NCI-H69 (cell line): ENCODE data around the gene LAYN.

Experiments used
- DNase-seq: peaks from one replicate; lab custom pipeline; 2025; lab: John Stamatoyannopoulos, UW

Gene LAYN

GRCh38 chr11:111531687-111532364 lies 8.7 kb upstream of the LAYN start:
- DNase-seq = peak; percentile 37

- DNase-seq = no peak
Observed at GRCh38 chr11:111532365-111532709, 8.2 kb upstream of the LAYN start.

- no peak for DNase-seq
Observed at GRCh38 chr11:111535281-111535680, 5.2 kb upstream of the LAYN start.

GRCh38 chr11:111537336-111537860 lies 3.1 kb upstream of the LAYN start:
- no peak for DNase-seq

- no peak for DNase-seq
Observed at GRCh38 chr11:111538407-111539114, 2.0 kb upstream of the LAYN start.

DNA sequence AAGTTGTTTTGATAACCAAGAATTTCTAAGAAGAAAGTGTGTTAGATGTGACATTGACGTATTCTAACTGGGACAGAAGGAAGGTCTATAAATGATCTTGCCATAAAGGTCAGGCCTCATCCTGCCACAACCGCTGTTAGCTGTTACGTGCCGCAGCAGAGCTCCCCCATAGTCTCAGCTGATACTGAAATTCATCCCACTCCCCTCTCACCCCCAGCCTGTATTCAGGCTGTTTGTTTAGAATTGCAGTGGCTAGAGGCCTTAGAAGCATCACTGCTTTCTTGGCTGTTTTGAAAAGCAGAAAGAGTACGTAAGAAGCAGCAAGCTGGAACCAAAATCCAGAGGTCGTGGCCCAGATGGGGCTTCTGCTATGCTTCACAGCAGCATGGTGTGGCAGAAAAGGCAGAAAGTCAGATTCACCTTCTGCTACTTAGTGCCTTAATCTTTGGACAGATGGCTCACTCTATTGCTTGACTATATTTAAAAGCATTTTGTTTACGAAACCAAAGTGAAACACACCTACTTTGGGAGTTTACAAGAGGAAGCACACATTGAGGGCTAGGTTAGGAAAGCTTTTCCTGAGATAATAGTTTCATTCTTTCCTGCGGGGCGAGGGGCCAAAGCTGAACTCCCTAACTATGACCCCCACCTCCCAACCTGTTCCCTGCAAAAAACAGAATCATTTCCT lies 950 bp upstream of the LAYN start:
- DNase-seq = peak; percentile 41

DNA sequence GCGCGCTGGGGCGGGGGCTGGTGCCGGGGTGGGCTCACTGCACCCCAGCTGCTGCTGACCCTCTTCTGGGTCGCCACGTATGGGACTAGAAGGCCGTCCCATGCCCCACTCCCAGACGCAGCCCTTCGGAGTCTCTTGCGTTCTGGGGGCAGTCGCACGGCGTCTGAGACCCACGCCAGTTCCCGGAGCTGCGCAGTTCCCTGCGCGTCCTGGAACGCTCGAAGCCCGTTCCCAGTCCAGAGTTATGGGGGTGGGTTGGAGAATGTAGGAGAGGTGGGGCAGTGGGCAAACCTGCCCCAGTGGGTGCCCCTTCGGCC lies 375 bp downstream of the LAYN start:
- peak; percentile 53 for DNase-seq

- DNase-seq = peak; percentile 60
Observed at GRCh38 chr11:111541254-111542061, 938 bp downstream of the LAYN start.

DNA sequence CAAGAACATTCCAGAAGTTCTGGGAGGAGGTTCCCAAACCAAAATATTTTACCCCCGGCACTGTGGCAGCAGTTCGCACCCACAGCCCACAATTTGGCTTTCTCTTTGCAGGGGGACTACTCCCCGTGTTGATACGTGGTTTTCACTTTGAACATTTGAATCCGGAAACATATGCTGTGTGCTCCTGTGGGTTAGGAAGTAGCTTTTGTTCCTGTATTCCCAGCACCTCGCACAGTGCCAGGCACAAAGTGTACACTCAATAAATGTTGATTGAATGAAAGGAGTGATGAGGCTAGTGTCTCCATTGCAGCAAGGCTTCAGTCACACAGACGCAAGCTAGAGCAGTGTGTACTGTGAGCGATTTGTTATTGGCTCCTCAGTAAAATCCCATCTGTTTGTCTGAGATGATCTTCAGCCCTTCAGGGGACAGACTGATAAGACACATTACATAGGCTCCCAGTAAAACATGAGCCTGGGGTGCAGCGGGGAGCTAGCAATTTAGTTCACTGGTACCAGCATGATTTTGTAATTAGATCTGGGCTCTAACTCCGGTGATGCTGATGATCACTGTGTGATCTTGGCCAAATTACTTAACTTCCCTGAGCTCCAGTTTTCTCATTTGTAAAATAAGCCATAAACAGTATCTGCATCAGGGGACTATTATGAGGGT lies 2.2 kb downstream of the LAYN start:
- DNase-seq = peak; percentile 25

GRCh38 chr11:111548525-111548924 lies 8.0 kb downstream of the LAYN start:
- peak; percentile 38 for DNase-seq

GRCh38 chr11:111549196-111549868 lies 8.8 kb downstream of the LAYN start:
- no peak for DNase-seq

DNA sequence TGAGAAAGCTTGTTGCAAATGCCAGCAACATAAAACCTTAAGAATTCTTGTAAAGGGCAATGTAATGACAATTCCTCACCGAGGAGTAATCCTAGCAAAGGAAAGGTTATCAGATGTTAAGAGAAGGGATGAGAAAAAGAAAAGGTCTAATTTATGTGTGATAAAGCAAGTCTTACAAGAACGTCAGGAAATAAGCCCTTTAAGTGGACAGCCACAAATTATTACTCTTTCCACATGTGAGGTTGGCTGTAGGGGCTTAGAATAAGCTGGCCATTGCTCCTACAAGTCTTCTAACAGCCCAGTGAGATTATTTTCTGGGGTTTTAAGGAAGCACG lies 9.3 kb downstream of the LAYN start:
- no peak for DNase-seq

DNA sequence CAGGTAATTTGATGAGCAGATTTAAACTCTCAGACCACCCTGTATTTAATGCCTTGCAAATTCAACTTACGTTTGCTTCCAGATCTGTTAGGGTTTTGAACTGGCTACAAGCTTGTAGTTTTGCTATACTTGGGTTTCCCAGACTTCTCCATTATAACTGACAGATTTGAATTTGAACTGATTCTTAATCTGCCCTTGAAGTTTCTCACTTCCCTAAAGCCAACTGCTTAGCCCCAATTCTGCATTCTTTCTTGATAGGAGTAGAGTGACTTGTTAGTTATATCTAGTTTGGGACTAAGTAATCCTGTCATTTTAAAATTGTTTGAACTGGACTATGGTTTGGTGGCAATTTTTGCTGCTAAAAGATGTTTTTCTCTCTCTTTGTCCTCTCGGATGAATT lies 9.7 kb downstream of the LAYN start:
- no peak for DNase-seq

DNA sequence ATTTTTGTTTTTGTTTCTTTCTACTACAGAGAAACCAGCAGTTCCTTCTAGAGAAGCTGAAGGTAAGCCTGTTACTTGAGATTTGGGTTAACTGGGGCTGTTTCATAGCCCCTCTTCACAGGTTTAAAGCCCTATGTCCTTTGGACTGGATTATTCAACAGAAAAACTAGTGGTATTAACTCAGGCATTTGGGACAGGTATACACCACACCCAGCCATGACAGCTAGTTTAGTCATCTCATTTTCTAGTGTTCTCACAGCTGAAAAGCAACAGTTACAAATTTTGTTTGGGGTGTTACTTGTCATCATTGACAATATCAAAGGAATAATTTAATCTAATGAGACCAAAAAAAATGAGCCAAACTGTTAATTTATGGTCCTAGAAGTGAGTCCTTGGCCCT lies 14.0 kb downstream of the LAYN start:
- DNase-seq = no peak

GRCh38 chr11:111555255-111555654 lies 14.7 kb downstream of the LAYN start:
- DNase-seq = no peak

DNA sequence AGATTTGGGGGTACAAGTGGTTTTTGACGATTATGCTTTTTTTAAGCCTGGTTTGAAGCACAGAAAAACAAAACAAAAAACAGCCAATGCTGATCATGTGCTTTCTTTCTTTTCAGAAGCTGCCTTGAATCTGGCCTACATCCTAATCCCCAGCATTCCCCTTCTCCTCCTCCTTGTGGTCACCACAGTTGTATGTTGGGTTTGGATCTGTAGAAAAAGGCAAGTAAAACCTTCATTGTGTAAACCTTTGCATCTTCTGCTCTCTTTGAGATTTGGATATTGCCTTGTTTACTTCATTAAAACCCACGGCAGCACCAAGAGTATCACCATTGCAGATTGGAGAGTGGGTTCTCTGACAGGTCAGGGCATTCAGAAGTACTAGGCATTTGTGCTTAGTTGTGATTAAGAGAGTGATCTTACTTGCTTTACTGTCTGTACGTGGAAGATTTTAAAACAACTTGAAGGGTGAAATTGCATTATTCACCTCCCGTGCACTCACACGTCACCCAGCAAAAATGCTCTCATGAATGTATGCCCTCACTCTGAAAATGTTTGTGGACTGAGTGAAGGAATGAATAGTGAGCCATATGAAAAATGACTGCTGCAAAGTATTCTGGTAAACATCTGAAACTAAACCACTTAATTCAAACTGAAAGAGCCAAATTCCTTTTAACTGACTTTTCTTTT lies 17.0 kb downstream of the LAYN start:
- no peak for DNase-seq

DNA sequence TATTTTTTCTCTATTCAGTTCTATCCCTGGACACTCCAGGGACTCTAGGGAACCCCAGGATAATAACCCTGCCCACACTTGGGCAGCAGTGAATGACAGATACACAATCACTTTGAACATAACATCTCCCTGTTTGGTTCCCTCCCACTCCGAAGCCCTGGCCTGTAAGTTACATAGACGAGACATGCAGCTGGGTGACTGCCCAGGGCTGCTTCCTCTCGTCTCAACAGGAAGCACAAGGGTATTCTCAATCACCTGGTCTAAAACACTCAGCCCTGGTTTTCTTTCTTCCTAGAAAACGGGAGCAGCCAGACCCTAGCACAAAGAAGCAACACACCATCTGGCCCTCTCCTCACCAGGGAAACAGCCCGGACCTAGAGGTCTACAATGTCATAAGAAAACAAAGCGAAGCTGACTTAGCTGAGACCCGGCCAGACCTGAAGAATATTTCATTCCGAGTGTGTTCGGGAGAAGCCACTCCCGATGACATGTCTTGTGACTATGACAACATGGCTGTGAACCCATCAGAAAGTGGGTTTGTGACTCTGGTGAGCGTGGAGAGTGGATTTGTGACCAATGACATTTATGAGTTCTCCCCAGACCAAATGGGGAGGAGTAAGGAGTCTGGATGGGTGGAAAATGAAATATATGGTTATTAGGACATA lies 19.4 kb downstream of the LAYN start:
- peak; percentile 30 for DNase-seq

- no peak for DNase-seq
Observed at GRCh38 chr11:111560800-111561199, 20.3 kb downstream of the LAYN start.

DNA sequence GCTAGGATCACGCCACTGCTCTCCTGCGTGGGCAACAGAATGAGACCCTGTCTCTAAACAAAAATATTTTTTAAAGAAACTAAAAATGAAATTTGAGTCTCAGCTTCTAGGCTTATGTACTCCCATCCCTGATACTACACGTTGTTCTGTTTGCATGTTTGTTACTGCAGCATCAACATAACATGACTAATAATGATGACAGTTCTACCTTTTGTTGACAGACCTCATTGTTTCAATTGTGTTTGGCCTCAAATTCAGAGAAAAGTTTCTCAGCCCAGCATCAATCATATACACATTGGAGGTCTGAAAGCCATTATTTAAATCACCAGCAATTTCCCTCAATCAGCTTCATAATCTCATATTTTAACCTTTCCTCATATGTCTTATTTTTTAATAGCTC lies 20.8 kb downstream of the LAYN start:
- no peak for DNase-seq

- no peak for DNase-seq
Observed at GRCh38 chr11:111561791-111562325, 21.3 kb downstream of the LAYN start.
